Upper lobe of right lung (tissue), 1 donor: ENCODE results near the gene FASTKD3. TPM values are rescaled to one million over a fixed set of nuclear protein-coding genes. Genes with fewer than 3 reads are reported as not detected.

Source experiments
- ATAC-seq: fragments of 200-7000 bp; cut with Tn5 transposase; one replicate; pipeline ENCODE4 v1.9.1; 2020; ENCODE audit warnings: mild to moderate bottlenecking, moderate library complexity
- DNase-seq: peaks from one replicate; pipeline ENCODE4 v3.0.0-alpha.2; 2020
- H3K27ac ChIP-seq: fragments of 200-600 bp; one replicate; pipeline ENCODE4 v1.8.0; 2022
- H3K27me3 ChIP-seq: fragments of 200-600 bp; one replicate; pipeline ENCODE4 v1.8.0; 2022; ENCODE audit warnings: mild to moderate bottlenecking
- H3K36me3 ChIP-seq: fragments of 200-600 bp; one replicate; pipeline ENCODE4 v1.8.0; 2022
- H3K4me1 ChIP-seq: fragments of 200-600 bp; one replicate; pipeline ENCODE4 v1.8.0; 2022
- H3K4me3 ChIP-seq: fragments of 200-600 bp; one replicate; pipeline ENCODE4 v1.8.0; 2022; ENCODE audit warnings: mild to moderate bottlenecking
- H3K9me3 ChIP-seq: fragments of 200-600 bp; one replicate; pipeline ENCODE4 v1.8.0; 2022
- intact Hi-C: fragments of 100-400 bp; cut with DNase I; formaldehyde crosslinking; loops from one replicate; pipeline ENCODE4 v1.11.0; 2022
- total RNA-seq: library from RNA; stranded (reverse); fragmentation: NEBNext Ultra II Directional; extraction: Animal tissue kit (Norgen Biotek cat#: 25700); gene quantifications from one replicate; pipeline ENCODE4 v1.2.1, GENCODE V29; 2021
- TF ChIP-seq, protein P1 (sequence below): fragments of 200-600 bp; IDR thresholded peaks from one replicate; pipeline ENCODE4 v1.8.0; 2022; ENCODE audit warnings: antibody characterized with exemption
- donor health status: DM: no; HTN: yes; CAD: no; lungs with severe emphysema.

The FASTKD3 gene
- total RNA-seq, 1 donor from 2014 or later = 8.0 TPM

DNA sequence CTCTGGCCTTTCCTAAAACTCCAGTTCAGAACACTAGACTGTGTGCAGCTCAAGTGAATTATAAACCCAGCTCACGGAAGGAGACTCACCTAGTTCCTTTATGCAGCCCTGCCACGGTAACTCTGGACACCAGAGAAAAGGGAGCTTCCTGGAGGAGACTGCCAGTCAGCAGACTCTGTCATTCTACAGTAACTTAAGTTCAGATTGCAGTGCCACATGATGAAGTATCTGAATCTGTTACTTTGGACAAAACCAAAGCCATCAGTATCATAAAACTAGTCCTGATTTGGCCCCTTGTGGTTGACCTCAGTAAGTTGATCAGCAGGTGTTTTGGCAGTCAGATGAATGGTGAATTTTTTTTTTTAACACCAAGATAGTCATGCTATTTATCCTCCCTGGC, 2.8 kb upstream of the FASTKD3 start:
- Histone ChIP-seq H3K27ac (no peak overlapping the region), H3K4me1 (peaks cover 30% of the 10 kb centered on the region), H3K9me3 (no peaks in the 10 kb centered on the region), H3K36me3 (peaks cover 29% of the 10 kb centered on the region), H3K27me3 (no peaks in the 10 kb centered on the region), H3K4me3 (peak overlapping the region; percentile 99)
- ATAC-seq = peak; percentile 2
- TF ChIP-seq, protein P1, sequence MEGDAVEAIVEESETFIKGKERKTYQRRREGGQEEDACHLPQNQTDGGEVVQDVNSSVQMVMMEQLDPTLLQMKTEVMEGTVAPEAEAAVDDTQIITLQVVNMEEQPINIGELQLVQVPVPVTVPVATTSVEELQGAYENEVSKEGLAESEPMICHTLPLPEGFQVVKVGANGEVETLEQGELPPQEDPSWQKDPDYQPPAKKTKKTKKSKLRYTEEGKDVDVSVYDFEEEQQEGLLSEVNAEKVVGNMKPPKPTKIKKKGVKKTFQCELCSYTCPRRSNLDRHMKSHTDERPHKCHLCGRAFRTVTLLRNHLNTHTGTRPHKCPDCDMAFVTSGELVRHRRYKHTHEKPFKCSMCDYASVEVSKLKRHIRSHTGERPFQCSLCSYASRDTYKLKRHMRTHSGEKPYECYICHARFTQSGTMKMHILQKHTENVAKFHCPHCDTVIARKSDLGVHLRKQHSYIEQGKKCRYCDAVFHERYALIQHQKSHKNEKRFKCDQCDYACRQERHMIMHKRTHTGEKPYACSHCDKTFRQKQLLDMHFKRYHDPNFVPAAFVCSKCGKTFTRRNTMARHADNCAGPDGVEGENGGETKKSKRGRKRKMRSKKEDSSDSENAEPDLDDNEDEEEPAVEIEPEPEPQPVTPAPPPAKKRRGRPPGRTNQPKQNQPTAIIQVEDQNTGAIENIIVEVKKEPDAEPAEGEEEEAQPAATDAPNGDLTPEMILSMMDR = no peak
- intact Hi-C loops = no loop called here
- DNase-seq = no peak

DNA sequence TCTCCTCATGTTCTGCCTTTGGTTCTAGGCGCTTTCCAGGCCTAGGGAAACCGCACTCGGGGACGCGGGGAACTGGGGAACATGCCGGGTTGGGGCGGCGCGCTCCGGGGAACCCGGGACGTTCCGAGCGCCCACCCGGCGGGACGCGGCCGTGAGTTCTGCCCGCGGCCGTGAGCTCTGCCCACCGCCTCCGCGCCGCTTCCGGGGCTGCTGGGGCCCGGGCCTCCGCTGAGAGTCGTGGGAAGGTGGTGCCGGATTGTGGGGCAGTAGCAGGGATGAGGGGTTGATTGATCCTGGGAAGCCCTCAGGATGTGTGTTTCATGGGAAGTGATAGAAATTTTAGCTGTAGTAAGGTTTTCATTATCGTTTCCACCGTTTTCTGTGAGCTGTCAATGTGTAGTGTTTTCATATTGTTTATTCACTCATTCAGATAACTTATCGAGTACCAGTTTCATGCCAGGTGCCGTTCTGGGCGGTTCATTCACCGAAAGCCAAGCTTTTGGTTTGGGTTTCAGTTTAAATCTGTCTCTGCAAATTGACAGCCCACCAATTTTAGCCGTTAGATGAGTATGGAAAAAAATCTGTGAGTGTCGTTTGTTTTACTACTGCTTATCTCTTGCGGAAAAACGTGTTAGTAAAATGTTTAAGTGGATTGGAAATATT, 774 bp upstream of the FASTKD3 start:
- peak; percentile 64 for ATAC-seq
- Histone ChIP-seq H3K27ac (peak overlapping the region; percentile 89), H3K27me3 (no peaks in the 10 kb centered on the region), H3K9me3 (no peaks in the 10 kb centered on the region), H3K4me1 (peaks cover 30% of the 10 kb centered on the region), H3K4me3 (peak overlapping the region; percentile 99), H3K36me3 (peaks cover 20% of the 10 kb centered on the region)
- TF ChIP-seq, protein P1 = no peak
- intact Hi-C loops = no loop called here
- DNase-seq = peak; percentile 75

DNA sequence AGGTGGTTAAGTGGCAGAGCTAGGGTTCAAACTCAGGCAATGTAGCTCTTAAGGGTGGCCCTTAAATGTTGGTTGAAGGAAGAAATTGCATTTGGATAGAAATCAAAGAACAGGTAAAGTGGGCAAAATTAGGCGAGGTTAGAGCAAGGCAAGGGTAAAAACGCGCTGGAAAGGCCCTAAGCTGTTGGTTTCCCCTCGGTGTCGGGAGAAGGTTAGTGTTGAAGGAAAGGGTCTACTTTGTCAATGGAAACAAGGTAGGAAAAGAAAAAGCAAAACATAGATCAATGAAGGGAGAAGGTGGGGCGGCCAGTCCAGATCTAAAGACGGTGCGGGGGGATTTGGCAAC, 431 bp downstream of the FASTKD3 start:
- no peak for ATAC-seq
- Histone ChIP-seq H3K9me3 (no peaks in the 10 kb centered on the region), H3K27me3 (no peaks in the 10 kb centered on the region), H3K27ac (peak overlapping the region; percentile 89), H3K4me1 (peaks cover 30% of the 10 kb centered on the region), H3K4me3 (peak overlapping the region; percentile 99), H3K36me3 (peaks cover 20% of the 10 kb centered on the region)
- intact Hi-C loops = no loop called here
- TF ChIP-seq, protein P1 = no peak
- DNase-seq = no peak

DNA sequence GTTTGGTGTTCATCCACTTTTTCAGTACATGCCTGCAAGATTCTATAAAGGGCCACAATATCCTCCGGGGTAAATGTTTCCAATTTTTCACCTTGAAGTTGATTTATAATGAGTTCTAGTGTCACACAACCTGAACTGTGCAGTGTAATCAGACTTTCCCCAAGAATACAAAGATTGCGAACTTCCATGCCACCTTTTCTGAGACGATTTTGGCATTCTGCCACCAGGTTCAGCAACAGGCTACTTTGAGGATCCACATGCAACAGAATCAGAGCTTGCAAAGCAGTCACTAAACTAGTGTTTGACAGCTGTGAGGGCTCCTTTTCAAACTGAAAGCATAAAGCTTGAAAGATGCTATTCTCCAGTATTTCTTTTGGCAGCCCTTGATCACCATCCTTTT, 1.6 kb downstream of the FASTKD3 start:
- intact Hi-C loops = no loop called here
- TF ChIP-seq, protein P1 = no peak
- peaks cover 22% of the 10 kb centered on the region for H3K4me1 ChIP-seq
- DNase-seq (no peak), ATAC-seq (no peak)
- H3K9me3 ChIP-seq = no peaks in the 10 kb centered on the region
- H3K36me3 ChIP-seq = peaks cover 25% of the 10 kb centered on the region
- no peaks in the 10 kb centered on the region for H3K27me3 ChIP-seq
- H3K4me3 ChIP-seq = peak overlapping the region; percentile 99
- H3K27ac ChIP-seq = no peak overlapping the region

DNA sequence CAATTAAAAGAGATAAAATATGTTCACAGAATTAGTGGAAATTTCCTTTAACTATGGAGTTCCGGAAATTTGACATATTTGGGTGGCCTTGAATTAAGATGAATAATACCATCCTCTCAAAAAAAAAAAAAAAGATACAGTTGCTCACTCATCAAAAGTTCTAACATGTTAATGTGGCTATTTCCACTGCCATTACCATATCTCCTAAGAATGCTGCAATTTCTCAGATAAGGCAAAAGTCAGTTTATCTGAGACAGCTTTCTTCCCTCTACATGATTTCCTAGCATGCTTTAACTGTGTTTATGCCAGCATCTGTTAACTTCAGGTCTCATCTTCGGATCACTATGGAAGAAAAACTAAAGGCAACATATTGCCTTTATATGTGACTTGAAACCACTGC, 2.6 kb downstream of the FASTKD3 start:
- no peak overlapping the region for H3K4me3 ChIP-seq
- TF ChIP-seq, protein P1 = no peak
- intact Hi-C loops = no loop called here
- no peaks in the 10 kb centered on the region for H3K27me3 ChIP-seq
- H3K9me3 ChIP-seq = no peaks in the 10 kb centered on the region
- H3K36me3 ChIP-seq = peaks cover 36% of the 10 kb centered on the region
- DNase-seq = no peak
- ATAC-seq = no peak
- H3K27ac ChIP-seq = no peak overlapping the region
- H3K4me1 ChIP-seq = peaks cover 19% of the 10 kb centered on the region
